ENCODE results near the gene DYSF. TPM values are rescaled to one million over a fixed set of nuclear protein-coding genes. Genes with fewer than 3 reads are reported as not detected.

Gene DYSF
- polyA plus RNA-seq, 1 donor (not counting 4 experiments of a cell fraction or from before 2014, with no cell fraction given): 8.2 TPM

GRCh38 chr2:71576541-71576940 is 123.2 kb downstream of the DYSF start:
- H2AFZ ChIP-seq (ENCODE audit: control insufficient read depth, low read length): no peak overlapping the region
- DNase-seq (ENCODE audit: low read depth, low spot score) (no peak), FAIRE-seq (no peak)
- TF ChIP-seq EZH2 (IDR thresholded peaks at IDR 0.05; ENCODE audit: low read length) (no peak), CTCF (optimal IDR thresholded peaks at IDR 0.05 in 1 of 3, IDR thresholded peaks at IDR 0.05 in 1 of 3, conservative IDR thresholded peaks at IDR 0.05 in 1 of 3; ENCODE audit: extremely low read depth in 1 of 3, insufficient read depth in 2 of 3, low read length in 3 of 3) (no peak)
- no peaks in the 10 kb centered on the region for H3K27me3 ChIP-seq (ENCODE audit: control insufficient read depth, extremely low read depth, insufficient read depth, low read length)
- H4K20me1 ChIP-seq (ENCODE audit: control insufficient read depth, extremely low read depth, insufficient read depth, low read length): no peaks in the 10 kb centered on the region
- no peaks in the 10 kb centered on the region for H3K79me2 ChIP-seq (ENCODE audit: control insufficient read depth, insufficient read depth, low read length)
- no peak overlapping the region for H3K27ac ChIP-seq (ENCODE audit: control insufficient read depth, insufficient read depth, low read length)
- H3K9me1 ChIP-seq (ENCODE audit: control insufficient read depth, extremely low read depth, insufficient read depth, low read length): no peaks in the 10 kb centered on the region
- dilution Hi-C loops (cut with MboI; ENCODE audit: extremely low pct_ligation_motif_present, low sequenced_read_pairs): no loop called here
- H3K4me2 ChIP-seq (ENCODE audit: control insufficient read depth, extremely low read depth, insufficient read depth, low read depth, low read length): no peak overlapping the region
- no peaks in the 10 kb centered on the region for H3K4me1 ChIP-seq (ENCODE audit: control insufficient read depth, extremely low read depth, insufficient read depth, low read length)
- no peak overlapping the region for H3K4me3 ChIP-seq (ENCODE audit: control insufficient read depth in 2 of 3, extremely low read depth in 1 of 3, insufficient read depth in 2 of 3, low read depth in 1 of 3, low read length in 3 of 3)
- H3K36me3 ChIP-seq (ENCODE audit: control insufficient read depth in 2 of 2, extremely low read depth in 1 of 2, insufficient read depth in 2 of 2, low read length in 2 of 2): peaks cover 0 to 4% of the 10 kb centered on the region in 2 experiments
- no peak overlapping the region for H3K9ac ChIP-seq (ENCODE audit: control insufficient read depth, extremely low read depth, insufficient read depth, low read length)
- no peaks in the 10 kb centered on the region for H3K9me3 ChIP-seq (ENCODE audit: control insufficient read depth, low read depth, low read length)

- H4K20me1 ChIP-seq (ENCODE audit: control insufficient read depth, extremely low read depth, insufficient read depth, low read length): no peaks in the 10 kb centered on the region
- no peak overlapping the region for H3K9ac ChIP-seq (ENCODE audit: control insufficient read depth, extremely low read depth, insufficient read depth, low read length)
- DNase-seq (ENCODE audit: low read depth, low spot score) (no peak), FAIRE-seq (no peak)
- H3K27ac ChIP-seq (ENCODE audit: control insufficient read depth, insufficient read depth, low read length): no peak overlapping the region
- no peak overlapping the region for H3K4me2 ChIP-seq (ENCODE audit: control insufficient read depth, extremely low read depth, insufficient read depth, low read depth, low read length)
- H2AFZ ChIP-seq (ENCODE audit: control insufficient read depth, low read length): no peak overlapping the region
- no peaks in the 10 kb centered on the region for H3K9me3 ChIP-seq (ENCODE audit: control insufficient read depth, low read depth, low read length)
- TF ChIP-seq CTCF (optimal IDR thresholded peaks at IDR 0.05 in 1 of 3, IDR thresholded peaks at IDR 0.05 in 1 of 3, conservative IDR thresholded peaks at IDR 0.05 in 1 of 3; ENCODE audit: extremely low read depth in 1 of 3, insufficient read depth in 2 of 3, low read length in 3 of 3) (no peak), EZH2 (IDR thresholded peaks at IDR 0.05; ENCODE audit: low read length) (no peak)
- dilution Hi-C loops (cut with MboI; ENCODE audit: extremely low pct_ligation_motif_present, low sequenced_read_pairs): no loop called here
- no peaks in the 10 kb centered on the region for H3K27me3 ChIP-seq (ENCODE audit: control insufficient read depth, extremely low read depth, insufficient read depth, low read length)
- H3K4me1 ChIP-seq (ENCODE audit: control insufficient read depth, extremely low read depth, insufficient read depth, low read length): no peaks in the 10 kb centered on the region
- no peaks in the 10 kb centered on the region for H3K9me1 ChIP-seq (ENCODE audit: control insufficient read depth, extremely low read depth, insufficient read depth, low read length)
- H3K36me3 ChIP-seq (ENCODE audit: control insufficient read depth in 2 of 2, extremely low read depth in 1 of 2, insufficient read depth in 2 of 2, low read length in 2 of 2): peaks cover 0 to 1% of the 10 kb centered on the region in 2 experiments
- no peaks in the 10 kb centered on the region for H3K79me2 ChIP-seq (ENCODE audit: control insufficient read depth, insufficient read depth, low read length)
- H3K4me3 ChIP-seq (ENCODE audit: control insufficient read depth in 2 of 3, extremely low read depth in 1 of 3, insufficient read depth in 2 of 3, low read depth in 1 of 3, low read length in 3 of 3): no peak overlapping the region
Observed at GRCh38 chr2:71577209-71577608, 123.8 kb downstream of the DYSF start.

All from keratinocyte (primary cell).